HUDEP-2 (cell line): ENCODE data around the gene NOG.

ENCODE experiments used
- DNase-seq, 76 experiments: peaks; one replicate each; lab custom pipeline; 2025; ENCODE audit not compliant: unreplicated experiment in 76 of 76; lab: John Stamatoyannopoulos, UW

Gene NOG

GRCh38 chr17:56596691-56597494 is 3.4 kb downstream of the NOG start:
- DNase-seq: no peak

GRCh38 chr17:56597495-56597990 is 4.0 kb downstream of the NOG start:
- no peak for DNase-seq

- no peak for DNase-seq
Measured at GRCh38 chr17:56598466-56598865, 5.0 kb downstream of the NOG start.

- no peak for DNase-seq
Measured at GRCh38 chr17:56599088-56599487, 5.6 kb downstream of the NOG start.

GRCh38 chr17:56599566-56599965 is 6.1 kb downstream of the NOG start:
- DNase-seq: no peak

GRCh38 chr17:56600256-56600655 is 6.8 kb downstream of the NOG start:
- DNase-seq: no peak

GRCh38 chr17:56601591-56601990 is 8.1 kb downstream of the NOG start:
- DNase-seq: no peak

GRCh38 chr17:56602292-56603130 is 9.0 kb downstream of the NOG start:
- DNase-seq: no peak

GRCh38 chr17:56603486-56604238 is 10.2 kb downstream of the NOG start:
- peak in 1 of 76 experiments; percentile 2 for DNase-seq

GRCh38 chr17:56604691-56605290 is 11.3 kb downstream of the NOG start:
- DNase-seq: no peak

GRCh38 chr17:56608944-56609343 is 15.4 kb downstream of the NOG start:
- DNase-seq: no peak

GRCh38 chr17:56610321-56610720 is 16.8 kb downstream of the NOG start:
- no peak for DNase-seq

GRCh38 chr17:56613131-56613530 is 19.6 kb downstream of the NOG start:
- DNase-seq: no peak

GRCh38 chr17:56614522-56614921 is 21.0 kb downstream of the NOG start:
- DNase-seq: no peak

- DNase-seq: no peak
Measured at GRCh38 chr17:56616239-56616638, 22.7 kb downstream of the NOG start.

- DNase-seq: no peak
Measured at GRCh38 chr17:56623383-56623782, 29.9 kb downstream of the NOG start.

- no peak for DNase-seq
Measured at GRCh38 chr17:56624309-56624708, 30.8 kb downstream of the NOG start.

GRCh38 chr17:56624912-56625311 is 31.4 kb downstream of the NOG start:
- no peak for DNase-seq

- DNase-seq: peak in 2 of 76 experiments; percentile 3 to 14
Measured at GRCh38 chr17:56629531-56630075, 36.1 kb downstream of the NOG start.

- no peak for DNase-seq
Measured at GRCh38 chr17:56630202-56630601, 36.7 kb downstream of the NOG start.
